HL-60 (cell line): ENCODE data around the gene CST6.

Experiments
- DNase-seq, 2 experiments: peaks; one replicate each; pipeline ENCODE4 v3.0.0-alpha.2; 2010 to 2020; ENCODE audit warnings: low read depth in 1 of 2, low spot score in 1 of 2
- H3K27ac ChIP-seq: fragments of 250-450 bp; sonication (Bioruptor Pico); replicated peaks from 2 replicates; pipeline ENCODE4 v1.5.1; 2020; ENCODE audit warnings: mild to moderate bottlenecking, moderate library complexity
- H3K27me3 ChIP-seq: fragments of 250-450 bp; sonication (Bioruptor Pico); 2 replicates; pipeline ENCODE4 v1.5.1; 2021; ENCODE audit warnings: mild to moderate bottlenecking, moderate library complexity; ENCODE audit not compliant: insufficient read depth, poor library complexity, severe bottlenecking
- H3K4me3 ChIP-seq: replicated peaks from 2 replicates; pipeline ENCODE4 v1.5.1; 2011; ENCODE audit warnings: mild to moderate bottlenecking, control low read depth, low read length; ENCODE audit not compliant: insufficient read depth
- GABPA ChIP-seq: IDR thresholded peaks from 2 replicates; pipeline ENCODE4 v1.6.1; 2012; ENCODE audit warnings: low read depth
- POLR2AphosphoS5 ChIP-seq: IDR thresholded peaks from 2 replicates; pipeline ENCODE4 v1.6.1; 2012; ENCODE audit warnings: low read depth
- SPI1 ChIP-seq: IDR thresholded peaks from 2 replicates; pipeline ENCODE4 v1.6.1; 2012; ENCODE audit warnings: low read depth, mild to moderate bottlenecking, borderline replicate concordance
- TF ChIP-seq, protein P1 (sequence below): IDR thresholded peaks from 2 replicates; pipeline ENCODE4 v1.6.1; 2012; ENCODE audit warnings: low read depth; ENCODE audit not compliant: insufficient replicate concordance
- TF ChIP-seq, protein P2 (sequence below): IDR thresholded peaks from one replicate; pipeline ENCODE4 v1.5.1; 2011; ENCODE audit warnings: low read length, control low read depth, inconsistent platforms; ENCODE audit not compliant: insufficient read depth

Gene CST6

DNA sequence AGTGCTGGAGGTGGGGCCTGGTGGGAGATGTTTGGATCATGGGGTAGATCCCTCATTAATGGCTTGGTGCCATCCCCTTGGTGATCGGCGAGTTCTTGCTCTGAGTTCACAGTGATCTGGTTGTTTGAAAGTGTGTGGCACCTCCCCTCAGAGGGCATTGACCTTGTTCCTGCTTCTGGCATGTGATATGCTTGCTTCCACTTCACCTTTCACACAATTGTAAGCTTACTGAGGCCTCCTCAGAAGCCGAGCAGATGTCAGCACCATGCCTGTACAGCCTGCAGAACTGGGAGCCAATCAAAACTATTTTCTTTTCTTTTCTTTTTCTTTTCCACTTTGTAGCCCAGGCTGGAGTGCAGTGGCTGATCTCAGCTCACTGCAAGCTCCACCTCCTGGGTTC lies 25.5 kb downstream of the CST6 start:
- TF ChIP-seq POLR2AphosphoS5 (no peak), GABPA (no peak), SPI1 (no peak)
- TF ChIP-seq, protein P1, sequence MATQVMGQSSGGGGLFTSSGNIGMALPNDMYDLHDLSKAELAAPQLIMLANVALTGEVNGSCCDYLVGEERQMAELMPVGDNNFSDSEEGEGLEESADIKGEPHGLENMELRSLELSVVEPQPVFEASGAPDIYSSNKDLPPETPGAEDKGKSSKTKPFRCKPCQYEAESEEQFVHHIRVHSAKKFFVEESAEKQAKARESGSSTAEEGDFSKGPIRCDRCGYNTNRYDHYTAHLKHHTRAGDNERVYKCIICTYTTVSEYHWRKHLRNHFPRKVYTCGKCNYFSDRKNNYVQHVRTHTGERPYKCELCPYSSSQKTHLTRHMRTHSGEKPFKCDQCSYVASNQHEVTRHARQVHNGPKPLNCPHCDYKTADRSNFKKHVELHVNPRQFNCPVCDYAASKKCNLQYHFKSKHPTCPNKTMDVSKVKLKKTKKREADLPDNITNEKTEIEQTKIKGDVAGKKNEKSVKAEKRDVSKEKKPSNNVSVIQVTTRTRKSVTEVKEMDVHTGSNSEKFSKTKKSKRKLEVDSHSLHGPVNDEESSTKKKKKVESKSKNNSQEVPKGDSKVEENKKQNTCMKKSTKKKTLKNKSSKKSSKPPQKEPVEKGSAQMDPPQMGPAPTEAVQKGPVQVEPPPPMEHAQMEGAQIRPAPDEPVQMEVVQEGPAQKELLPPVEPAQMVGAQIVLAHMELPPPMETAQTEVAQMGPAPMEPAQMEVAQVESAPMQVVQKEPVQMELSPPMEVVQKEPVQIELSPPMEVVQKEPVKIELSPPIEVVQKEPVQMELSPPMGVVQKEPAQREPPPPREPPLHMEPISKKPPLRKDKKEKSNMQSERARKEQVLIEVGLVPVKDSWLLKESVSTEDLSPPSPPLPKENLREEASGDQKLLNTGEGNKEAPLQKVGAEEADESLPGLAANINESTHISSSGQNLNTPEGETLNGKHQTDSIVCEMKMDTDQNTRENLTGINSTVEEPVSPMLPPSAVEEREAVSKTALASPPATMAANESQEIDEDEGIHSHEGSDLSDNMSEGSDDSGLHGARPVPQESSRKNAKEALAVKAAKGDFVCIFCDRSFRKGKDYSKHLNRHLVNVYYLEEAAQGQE, result no peak
- TF ChIP-seq, protein P2, sequence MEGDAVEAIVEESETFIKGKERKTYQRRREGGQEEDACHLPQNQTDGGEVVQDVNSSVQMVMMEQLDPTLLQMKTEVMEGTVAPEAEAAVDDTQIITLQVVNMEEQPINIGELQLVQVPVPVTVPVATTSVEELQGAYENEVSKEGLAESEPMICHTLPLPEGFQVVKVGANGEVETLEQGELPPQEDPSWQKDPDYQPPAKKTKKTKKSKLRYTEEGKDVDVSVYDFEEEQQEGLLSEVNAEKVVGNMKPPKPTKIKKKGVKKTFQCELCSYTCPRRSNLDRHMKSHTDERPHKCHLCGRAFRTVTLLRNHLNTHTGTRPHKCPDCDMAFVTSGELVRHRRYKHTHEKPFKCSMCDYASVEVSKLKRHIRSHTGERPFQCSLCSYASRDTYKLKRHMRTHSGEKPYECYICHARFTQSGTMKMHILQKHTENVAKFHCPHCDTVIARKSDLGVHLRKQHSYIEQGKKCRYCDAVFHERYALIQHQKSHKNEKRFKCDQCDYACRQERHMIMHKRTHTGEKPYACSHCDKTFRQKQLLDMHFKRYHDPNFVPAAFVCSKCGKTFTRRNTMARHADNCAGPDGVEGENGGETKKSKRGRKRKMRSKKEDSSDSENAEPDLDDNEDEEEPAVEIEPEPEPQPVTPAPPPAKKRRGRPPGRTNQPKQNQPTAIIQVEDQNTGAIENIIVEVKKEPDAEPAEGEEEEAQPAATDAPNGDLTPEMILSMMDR, result no peak
- Histone ChIP-seq H3K27ac (no peak overlapping the region), H3K4me3 (no peak overlapping the region), H3K27me3 (peaks cover 2% of the 10 kb centered on the region)
- no peak for DNase-seq

DNA sequence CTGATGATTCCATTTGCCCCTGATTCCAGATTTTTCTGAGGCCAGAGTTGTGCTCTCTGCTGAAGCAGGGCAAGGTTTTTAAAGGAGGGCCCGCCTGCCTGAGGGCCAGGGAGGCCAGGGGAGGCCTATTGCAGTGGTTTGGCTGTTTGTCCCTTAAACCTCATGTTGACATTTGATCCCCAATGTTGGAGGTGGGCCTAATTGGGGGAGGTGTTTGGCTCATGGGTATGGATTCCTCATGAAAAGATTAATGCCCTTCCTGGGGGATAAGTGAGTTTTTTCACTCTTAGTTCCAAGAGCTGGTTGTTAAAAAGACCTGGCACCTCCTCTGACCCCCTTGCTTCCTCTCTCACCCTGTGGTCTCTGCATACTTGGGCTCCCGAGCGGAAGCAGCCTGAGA lies 28.0 kb downstream of the CST6 start:
- Histone ChIP-seq H3K4me3 (no peak overlapping the region), H3K27me3 (peaks cover 2% of the 10 kb centered on the region), H3K27ac (no peak overlapping the region)
- TF ChIP-seq POLR2AphosphoS5 (no peak), GABPA (no peak), SPI1 (no peak)
- TF ChIP-seq, protein P1, result no peak
- TF ChIP-seq, protein P2, result no peak
- no peak for DNase-seq

DNA sequence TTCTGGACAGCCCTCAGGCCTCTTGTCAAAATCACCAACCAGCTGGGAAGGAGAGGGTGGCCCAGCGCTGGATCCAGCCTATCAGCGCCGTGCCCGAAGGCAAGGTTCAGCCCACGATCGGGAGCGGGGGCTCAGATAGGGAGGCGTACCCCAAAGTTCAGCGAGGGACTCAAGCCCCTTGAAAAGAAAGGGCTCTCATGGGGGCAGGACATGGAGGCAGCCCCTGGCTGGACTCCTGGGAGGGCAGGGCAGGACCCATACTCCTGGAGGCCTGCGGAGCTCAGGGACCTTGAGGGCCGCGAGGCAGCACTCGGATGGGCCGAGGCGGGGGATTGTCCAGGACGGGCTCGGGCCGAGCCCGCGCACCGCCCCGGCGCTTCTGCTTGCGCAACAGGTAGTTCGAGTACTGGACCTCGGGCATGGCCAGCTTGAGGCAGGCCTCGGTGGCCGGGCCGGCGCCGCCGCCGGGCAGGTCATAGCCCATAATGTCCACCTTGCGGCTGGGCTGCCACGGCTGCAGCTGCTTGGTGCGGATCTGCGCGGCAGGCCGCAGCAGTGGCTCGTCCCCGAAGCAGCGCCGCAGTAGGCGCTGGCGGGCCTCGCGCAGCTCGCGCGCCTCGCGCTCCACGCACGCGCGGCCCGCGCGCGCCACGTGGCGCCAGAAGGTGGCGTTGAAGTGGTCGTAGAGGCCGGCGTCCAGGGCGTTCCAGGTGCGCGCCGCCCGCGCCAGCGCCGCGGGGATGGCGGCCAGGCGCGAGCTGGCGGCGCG lies 30.6 kb downstream of the CST6 start:
- Histone ChIP-seq H3K27ac (no peak overlapping the region), H3K27me3 (no peaks in the 10 kb centered on the region), H3K4me3 (no peak overlapping the region)
- no peak for DNase-seq
- TF ChIP-seq SPI1, result no peak
- TF ChIP-seq, protein P2, result no peak
- TF ChIP-seq, protein P1, result no peak
- no peak for TF ChIP-seq POLR2AphosphoS5
- no peak for TF ChIP-seq GABPA
